Spleen (tissue), 11 donors: Measurements from ENCODE around the gene STAT3. TPM values are rescaled to one million over a fixed set of nuclear protein-coding genes. Genes with fewer than 3 reads are reported as not detected.
"Not testable (repeated sequence)": the region's sequence is repeated elsewhere in the genome, so short reads cannot be mapped to it uniquely, and the experiment has no call there.

Source experiments
- DNase-seq: peaks from one replicate; pipeline ENCODE4 v3.0.0-alpha.2; 2020
- H3K27ac ChIP-seq, 8 donors: fragments of 200-600 bp; sonication (generic) in 7 of 8; 1 replicate in 4 of 8; 2 replicates in 4 of 8; pipeline versions ENCODE4 v1.5.0 to v1.8.0; 2016 to 2021; ENCODE audit warnings: inconsistent platforms in 4 of 8, mild to moderate bottlenecking in 4 of 8, moderate library complexity in 1 of 8
- H3K27me3 ChIP-seq, 7 donors: fragments of 200-600 bp; sonication (generic) in 6 of 7; replicated peaks in 1 of 7; 1 replicate in 4 of 7; 2 replicates in 3 of 7; pipeline versions ENCODE4 v1.5.0 to v1.8.0; 2016 to 2021; ENCODE audit warnings: inconsistent platforms in 3 of 7, mild to moderate bottlenecking in 1 of 7
- H3K36me3 ChIP-seq, 6 donors: fragments of 200-600 bp; sonication (generic) in 5 of 6; 1 replicate in 4 of 6; 2 replicates in 2 of 6; pipeline versions ENCODE4 v1.5.0 to v1.8.0; 2016 to 2021; ENCODE audit warnings: inconsistent platforms in 2 of 6
- H3K4me1 ChIP-seq, 6 donors: fragments of 200-600 bp; sonication (generic) in 5 of 6; 1 replicate in 3 of 6; 2 replicates in 3 of 6; pipeline versions ENCODE4 v1.5.0 to v1.8.0; 2016 to 2021; ENCODE audit warnings: inconsistent platforms in 3 of 6
- H3K4me3 ChIP-seq, 8 donors: fragments of 200-600 bp; sonication (generic) in 7 of 8; 1 replicate in 4 of 8; 2 replicates in 4 of 8; pipeline versions ENCODE4 v1.5.0 to v1.8.0; 2016 to 2021; ENCODE audit warnings: inconsistent platforms in 4 of 8, mild to moderate bottlenecking in 4 of 8, moderate library complexity in 2 of 8
- H3K9me3 ChIP-seq, 8 donors: fragments of 200-600 bp; sonication (generic) in 7 of 8; 1 replicate in 4 of 8; 2 replicates in 4 of 8; pipeline versions ENCODE4 v1.5.0 to v1.8.0; 2016 to 2021; ENCODE audit warnings: inconsistent platforms in 4 of 8
- POLR2A ChIP-seq, 3 donors: fragments of 450-650 bp; IDR thresholded peaks; one replicate each; pipeline ENCODE4 v1.5.1; 2017; ENCODE audit warnings: antibody characterized with exemption in 3 of 3, mild to moderate bottlenecking in 1 of 3
- POLR2AphosphoS5 ChIP-seq, 3 donors: sonication (generic); formaldehyde crosslinking; IDR thresholded peaks; one replicate each; pipeline ENCODE4 v1.5.1; 2017; ENCODE audit warnings: antibody characterized with exemption in 3 of 3
- WGBS, 5 donors: extraction: QIAGEN DNeasy Blood & Tissue Kit in 3 of 5; methylation state at CpG; one replicate each; pipeline versions ENCODE4 v1.1.5 to v1.1.7; 2013 to 2018; 5-methylcytosine and 5-hydroxymethylcytosine counted together
- intact Hi-C: fragments of 100-400 bp; cut with DNase I; formaldehyde crosslinking; loops from one replicate; pipeline ENCODE4 v1.15.0; 2023; ENCODE audit warnings: low total_unique reads
- polyA plus RNA-seq, 3 donors: library from polyadenylated mRNA; stranded (reverse); fragments of 200-250 nt; gene quantifications; one replicate each; pipeline ENCODE4 v1.2.1, GENCODE V29; 2013
- total RNA-seq, 7 donors: library from RNA; depleted of rRNA in 3 of 7; stranded (reverse); fragments of >200 nt in 3 of 7; fragmentation: NEBNext Ultra II Directional in 4 of 7; extraction: Animal tissue kit (Norgen Biotek cat#: 25700) in 4 of 7; gene quantifications; one replicate each; pipeline versions ENCODE4 v1.1.0 to v1.2.1, GENCODE V29; 2016 to 2021
- TF ChIP-seq, protein P1 (sequence below), 11 experiments: fragments of 200-600 bp in 7 of 11; fragments of 450-650 bp in 4 of 11; sonication (generic) in 4 of 11; IDR thresholded peaks in 8 of 11; conservative IDR thresholded peaks in 3 of 11; 1 replicate in 7 of 11; 2 replicates in 4 of 11; pipeline versions ENCODE4 v1.4.0 to v1.8.0; 2016 to 2021; ENCODE audit warnings: antibody characterized with exemption in 11 of 11, inconsistent platforms in 4 of 11, mild to moderate bottlenecking in 1 of 11
- donor health status: healthy with polysubstance abuse.
- donor health status: DM: no; HTN: no; CAD: no; lungs with moderate emphysema.
- donor health status: DM: no; HTN: no; CAD: no.
- donor health status: Bipolar disorder and iron deficiency.
- donor health status: healthy.
- donor health status: DM: no; HTN: no; CAD: no.
- donor health status: DM: yes; HTN: yes; CAD: no.

Gene STAT3
- total and polyA plus RNA-seq, 10 donors: 18.3 to 326 (median 241) TPM

- Histone ChIP-seq H3K27ac (peak overlapping the region in 2 of 8 donors; percentile 38), H3K4me1 (peaks cover 34 to 99% (median 86%) of the 10 kb centered on the region in 6 donors), H3K36me3 (peaks cover 0 to 20% (median 2%) of the 10 kb centered on the region in 6 donors), H3K4me3 (no peak overlapping the region), H3K27me3 (no peaks in the 10 kb centered on the region), H3K9me3 (no peaks in the 10 kb centered on the region)
- no peak for DNase-seq
- 48 to 66% (median 57%) methylated on average over 7 of the region's 7 CpGs for WGBS, 5 donors
- no peak for TF ChIP-seq POLR2AphosphoS5 (IDR thresholded peaks at IDR 0.05)
- TF ChIP-seq POLR2A (IDR thresholded peaks at IDR 0.05): no peak
- TF ChIP-seq, protein P1, sequence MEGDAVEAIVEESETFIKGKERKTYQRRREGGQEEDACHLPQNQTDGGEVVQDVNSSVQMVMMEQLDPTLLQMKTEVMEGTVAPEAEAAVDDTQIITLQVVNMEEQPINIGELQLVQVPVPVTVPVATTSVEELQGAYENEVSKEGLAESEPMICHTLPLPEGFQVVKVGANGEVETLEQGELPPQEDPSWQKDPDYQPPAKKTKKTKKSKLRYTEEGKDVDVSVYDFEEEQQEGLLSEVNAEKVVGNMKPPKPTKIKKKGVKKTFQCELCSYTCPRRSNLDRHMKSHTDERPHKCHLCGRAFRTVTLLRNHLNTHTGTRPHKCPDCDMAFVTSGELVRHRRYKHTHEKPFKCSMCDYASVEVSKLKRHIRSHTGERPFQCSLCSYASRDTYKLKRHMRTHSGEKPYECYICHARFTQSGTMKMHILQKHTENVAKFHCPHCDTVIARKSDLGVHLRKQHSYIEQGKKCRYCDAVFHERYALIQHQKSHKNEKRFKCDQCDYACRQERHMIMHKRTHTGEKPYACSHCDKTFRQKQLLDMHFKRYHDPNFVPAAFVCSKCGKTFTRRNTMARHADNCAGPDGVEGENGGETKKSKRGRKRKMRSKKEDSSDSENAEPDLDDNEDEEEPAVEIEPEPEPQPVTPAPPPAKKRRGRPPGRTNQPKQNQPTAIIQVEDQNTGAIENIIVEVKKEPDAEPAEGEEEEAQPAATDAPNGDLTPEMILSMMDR (IDR thresholded peaks at IDR 0.05 in 8 of 11, conservative IDR thresholded peaks at IDR 0.05 in 3 of 11): no peak
- intact Hi-C loops: no loop called here
Measured at GRCh38 chr17:42363767-42364585, 24.3 kb downstream of the STAT3 start.

- peak overlapping the region in 2 of 8 donors; percentile 1 to 38 for H3K27ac ChIP-seq
- no peak for DNase-seq
- TF ChIP-seq, protein P1 (IDR thresholded peaks at IDR 0.05 in 8 of 11, conservative IDR thresholded peaks at IDR 0.05 in 3 of 11): no peak
- no peak for TF ChIP-seq POLR2A (IDR thresholded peaks at IDR 0.05)
- TF ChIP-seq POLR2AphosphoS5 (IDR thresholded peaks at IDR 0.05): no peak
- WGBS, 5 donors: 44 to 73% (median 67%) methylated on average over 1 of the region's 1 CpG
- no peaks in the 10 kb centered on the region for H3K27me3 ChIP-seq
- intact Hi-C loops: no loop called here
- H3K4me3 ChIP-seq: no peak overlapping the region
- peaks cover 0 to 20% (median 2%) of the 10 kb centered on the region in 6 donors for H3K36me3 ChIP-seq
- H3K9me3 ChIP-seq: no peaks in the 10 kb centered on the region
- peaks cover 38 to 99% (median 86%) of the 10 kb centered on the region in 6 donors for H3K4me1 ChIP-seq
Measured at GRCh38 chr17:42363231-42363630, 25.0 kb downstream of the STAT3 start.

- H3K27me3 ChIP-seq: no peaks in the 10 kb centered on the region
- WGBS, 5 donors: 75 to 88% (median 83%) methylated on average over 7 of the region's 7 CpGs
- H3K27ac ChIP-seq: peak overlapping the region in 5 of 8 donors; percentile 6 to 45 (median 18)
- H3K9me3 ChIP-seq: no peaks in the 10 kb centered on the region
- H3K4me3 ChIP-seq: no peak overlapping the region
- TF ChIP-seq POLR2A (IDR thresholded peaks at IDR 0.05) (no peak), POLR2AphosphoS5 (IDR thresholded peaks at IDR 0.05) (no peak)
- TF ChIP-seq, protein P1 (IDR thresholded peaks at IDR 0.05 in 8 of 11, conservative IDR thresholded peaks at IDR 0.05 in 3 of 11): no peak
- no peak for DNase-seq
- peaks cover 36 to 99% (median 86%) of the 10 kb centered on the region in 6 donors for H3K4me1 ChIP-seq
- intact Hi-C loops: no loop called here
- peaks cover 0 to 20% (median 2%) of the 10 kb centered on the region in 6 donors for H3K36me3 ChIP-seq
Measured at GRCh38 chr17:42362245-42362961, 25.8 kb downstream of the STAT3 start.

DNA sequence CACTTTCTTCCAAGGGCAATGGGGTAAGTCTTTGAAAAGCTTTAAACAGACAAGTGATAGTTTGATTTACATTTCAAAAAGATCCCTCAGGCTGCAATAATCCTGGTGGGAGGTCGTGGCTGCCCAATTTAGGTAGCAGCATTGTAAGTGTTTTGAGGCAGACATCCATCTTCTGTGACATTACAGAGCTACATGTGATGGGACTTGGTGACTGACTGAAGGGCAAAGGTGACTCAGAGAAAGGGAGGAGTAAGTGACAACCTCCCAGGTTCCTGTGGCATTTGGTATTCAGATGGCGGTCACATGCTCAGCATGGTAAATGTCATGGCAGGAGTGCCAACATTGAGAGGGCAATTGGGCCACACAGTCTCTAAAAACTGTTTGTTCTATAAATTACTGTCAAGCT lies 26.5 kb downstream of the STAT3 start:
- no peak for DNase-seq
- peak overlapping the region in 4 of 8 donors; percentile 7 to 45 (median 24) for H3K27ac ChIP-seq

DNA sequence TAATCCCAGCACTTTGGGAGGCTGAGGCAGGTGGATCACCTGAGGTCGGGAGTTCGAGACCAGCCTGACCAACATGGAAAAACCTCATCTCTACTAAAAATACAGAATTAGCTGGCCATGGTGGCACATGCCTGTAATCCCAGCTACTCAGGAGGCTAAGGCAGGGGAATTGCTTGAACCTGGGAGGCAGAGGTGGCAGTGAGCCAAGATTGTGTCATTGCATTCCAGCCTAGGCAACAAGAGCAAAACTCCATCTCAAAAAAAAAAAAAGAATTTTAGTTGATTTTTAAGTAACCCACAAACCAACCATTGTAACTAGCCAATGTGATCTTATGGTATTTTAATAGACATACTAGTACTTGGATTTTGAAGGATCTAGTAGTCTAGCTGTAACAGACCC lies 27.9 kb downstream of the STAT3 start:
- DNase-seq, H3K9me3 ChIP-seq, intact Hi-C loops, H3K4me3 ChIP-seq, H3K27ac ChIP-seq, H3K27me3 ChIP-seq: not testable (repeated sequence)
- Histone ChIP-seq H3K36me3 (peaks cover 0 to 30% (median 2%) of the 10 kb centered on the region in 6 donors), H3K4me1 (peaks cover 26 to 99% (median 80%) of the 10 kb centered on the region in 6 donors)
- WGBS, 5 donors: 90 to 100% (median 100%) methylated on average over 2 of the region's 2 CpGs

More for the DNA sequence above, 26.5 kb downstream of the STAT3 start:
- intact Hi-C loops: no loop called here
- TF ChIP-seq POLR2AphosphoS5 (IDR thresholded peaks at IDR 0.05) (peak in 1 of 3 donors; percentile 17), POLR2A (IDR thresholded peaks at IDR 0.05) (no peak)
- TF ChIP-seq, protein P1 (IDR thresholded peaks at IDR 0.05 in 8 of 11, conservative IDR thresholded peaks at IDR 0.05 in 3 of 11): no peak
- WGBS, 5 donors: 63 to 71% (median 68%) methylated on average over 2 of the region's 2 CpGs
- Histone ChIP-seq H3K4me3 (no peak overlapping the region), H3K9me3 (no peaks in the 10 kb centered on the region), H3K36me3 (peaks cover 0 to 26% (median 2%) of the 10 kb centered on the region in 6 donors), H3K4me1 (peaks cover 31 to 99% (median 83%) of the 10 kb centered on the region in 6 donors), H3K27me3 (no peaks in the 10 kb centered on the region)
